HG02642 (cell line): ENCODE results near the gene CAMKMT.

Experiments
- ATAC-seq: cut with Tn5 transposase; IDR thresholded peaks from one replicate; pipeline ENCODE4 v1.9.1; 2021; ENCODE audit warnings: mild to moderate bottlenecking; ENCODE audit not compliant: unreplicated experiment, poor library complexity

The CAMKMT gene

GRCh38 chr2:44632931-44633689, 271.4 kb downstream of the CAMKMT start:
- ATAC-seq, result no peak

GRCh38 chr2:44635725-44636124, 274.0 kb downstream of the CAMKMT start:
- ATAC-seq, result no peak

- no peak for ATAC-seq
Observed at GRCh38 chr2:44638649-44639048, 276.9 kb downstream of the CAMKMT start.

- no peak for ATAC-seq
Observed at GRCh38 chr2:44639399-44639798, 277.7 kb downstream of the CAMKMT start.

- no peak for ATAC-seq
Observed at GRCh38 chr2:44642123-44642857, 280.5 kb downstream of the CAMKMT start.

- no peak for ATAC-seq
Observed at GRCh38 chr2:44645937-44646336, 284.2 kb downstream of the CAMKMT start.

GRCh38 chr2:44649381-44649780, 287.6 kb downstream of the CAMKMT start:
- ATAC-seq, result no peak

GRCh38 chr2:44650796-44651195, 289.0 kb downstream of the CAMKMT start:
- ATAC-seq, result no peak

- no peak for ATAC-seq
Observed at GRCh38 chr2:44651974-44652373, 290.2 kb downstream of the CAMKMT start.

- no peak for ATAC-seq
Observed at GRCh38 chr2:44652701-44653100, 291.0 kb downstream of the CAMKMT start.

- ATAC-seq, result no peak
Observed at GRCh38 chr2:44655401-44655864, 293.7 kb downstream of the CAMKMT start.

- no peak for ATAC-seq
Observed at GRCh38 chr2:44656460-44656859, 294.7 kb downstream of the CAMKMT start.

GRCh38 chr2:44663471-44664073, 301.8 kb downstream of the CAMKMT start:
- ATAC-seq, result no peak

- no peak for ATAC-seq
Observed at GRCh38 chr2:44668336-44668735, 306.6 kb downstream of the CAMKMT start.

- no peak for ATAC-seq
Observed at GRCh38 chr2:44671276-44671675, 309.5 kb downstream of the CAMKMT start.

GRCh38 chr2:44671916-44672315, 310.2 kb downstream of the CAMKMT start:
- ATAC-seq, result no peak

GRCh38 chr2:44672431-44672830, 310.7 kb downstream of the CAMKMT start:
- no peak for ATAC-seq

GRCh38 chr2:44674473-44675284, 312.9 kb downstream of the CAMKMT start:
- ATAC-seq, result no peak

- no peak for ATAC-seq
Observed at GRCh38 chr2:44676379-44676778, 314.6 kb downstream of the CAMKMT start.

GRCh38 chr2:44679584-44679983, 317.8 kb downstream of the CAMKMT start:
- no peak for ATAC-seq
